SU-DHL-6 (cell line): ENCODE results near the gene VDR.

Source experiments
- EZH2phosphoT487 ChIP-seq: fragments of 200-600 bp; sonication (generic), shearing (Covaris generic); conservative IDR thresholded peaks from 2 replicates; pipeline ENCODE4 v1.6.1; 2018; ENCODE audit warnings: mild to moderate bottlenecking, antibody characterized with exemption, low read length, moderate library complexity, mixed read lengths
- TF ChIP-seq, protein P1 (sequence below): fragments of 200-600 bp; sonication (generic); IDR thresholded peaks from one replicate; pipeline ENCODE4 v1.5.1; 2017; ENCODE audit warnings: antibody characterized with exemption, mild to moderate bottlenecking, low read length, moderate library complexity; ENCODE audit not compliant: insufficient read depth, poor library complexity, severe bottlenecking

DNA sequence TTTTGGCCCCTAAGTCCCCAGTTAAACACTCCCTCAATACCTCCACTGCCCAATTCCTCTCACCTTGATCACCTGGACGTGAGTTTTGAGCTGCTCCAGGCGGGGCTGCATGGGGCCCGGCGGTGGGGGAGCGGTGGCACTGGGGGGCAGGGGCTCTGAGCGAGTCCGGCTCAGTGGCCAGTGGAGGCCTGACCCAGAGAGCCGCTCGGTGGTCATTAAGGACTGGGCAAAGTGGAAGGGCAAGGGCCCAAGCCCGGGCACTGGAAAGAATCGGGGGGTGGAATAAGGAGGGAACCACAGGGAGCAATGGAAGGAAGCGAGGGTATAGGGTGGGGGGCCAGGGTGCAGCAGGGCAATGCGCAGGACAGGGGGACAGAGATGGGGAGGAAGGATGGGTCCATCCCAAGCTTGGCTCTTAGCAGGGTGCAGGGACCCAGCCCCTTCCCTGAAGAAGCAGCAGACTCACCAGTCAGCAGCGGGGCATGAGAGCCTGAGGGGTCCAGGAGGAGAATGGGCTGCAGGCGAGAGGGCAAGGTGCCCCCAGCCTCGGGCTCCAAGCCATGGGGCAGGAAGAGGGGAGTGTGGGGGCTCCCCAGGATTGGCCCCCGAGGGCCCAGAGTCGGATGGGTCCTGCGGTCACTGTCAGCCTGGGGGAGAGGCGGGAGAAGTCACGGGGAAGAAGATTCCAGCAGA, 109.5 kb downstream of the VDR start:
- TF ChIP-seq, protein P1, sequence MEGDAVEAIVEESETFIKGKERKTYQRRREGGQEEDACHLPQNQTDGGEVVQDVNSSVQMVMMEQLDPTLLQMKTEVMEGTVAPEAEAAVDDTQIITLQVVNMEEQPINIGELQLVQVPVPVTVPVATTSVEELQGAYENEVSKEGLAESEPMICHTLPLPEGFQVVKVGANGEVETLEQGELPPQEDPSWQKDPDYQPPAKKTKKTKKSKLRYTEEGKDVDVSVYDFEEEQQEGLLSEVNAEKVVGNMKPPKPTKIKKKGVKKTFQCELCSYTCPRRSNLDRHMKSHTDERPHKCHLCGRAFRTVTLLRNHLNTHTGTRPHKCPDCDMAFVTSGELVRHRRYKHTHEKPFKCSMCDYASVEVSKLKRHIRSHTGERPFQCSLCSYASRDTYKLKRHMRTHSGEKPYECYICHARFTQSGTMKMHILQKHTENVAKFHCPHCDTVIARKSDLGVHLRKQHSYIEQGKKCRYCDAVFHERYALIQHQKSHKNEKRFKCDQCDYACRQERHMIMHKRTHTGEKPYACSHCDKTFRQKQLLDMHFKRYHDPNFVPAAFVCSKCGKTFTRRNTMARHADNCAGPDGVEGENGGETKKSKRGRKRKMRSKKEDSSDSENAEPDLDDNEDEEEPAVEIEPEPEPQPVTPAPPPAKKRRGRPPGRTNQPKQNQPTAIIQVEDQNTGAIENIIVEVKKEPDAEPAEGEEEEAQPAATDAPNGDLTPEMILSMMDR: no peak
- no peak for TF ChIP-seq EZH2phosphoT487
